ENCODE results near the gene DOCK2.

DOCK2 gene

DNA sequence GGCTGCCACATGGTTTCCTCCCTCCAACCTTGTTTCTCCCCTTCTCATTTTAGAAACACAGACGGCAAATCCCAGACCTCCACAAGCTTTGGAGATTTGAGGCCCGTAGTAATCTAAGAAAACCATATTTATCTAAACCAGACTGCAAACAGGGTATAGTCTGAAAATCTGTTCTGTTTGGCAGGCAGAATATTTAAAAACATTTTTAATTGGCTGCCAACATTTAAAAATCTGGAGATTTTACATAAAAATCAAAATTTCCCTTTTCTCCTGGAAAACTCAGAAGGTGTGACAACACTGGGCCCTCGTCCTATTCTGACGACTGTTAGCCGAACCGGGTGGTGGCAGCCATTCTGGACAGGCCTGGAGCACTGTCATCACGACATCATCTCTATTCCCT, 401.2 kb downstream of the DOCK2 start:
- DNase-seq (ENCODE audit: extremely low read depth, low read depth), result no peak
- TF ChIP-seq, protein P1, sequence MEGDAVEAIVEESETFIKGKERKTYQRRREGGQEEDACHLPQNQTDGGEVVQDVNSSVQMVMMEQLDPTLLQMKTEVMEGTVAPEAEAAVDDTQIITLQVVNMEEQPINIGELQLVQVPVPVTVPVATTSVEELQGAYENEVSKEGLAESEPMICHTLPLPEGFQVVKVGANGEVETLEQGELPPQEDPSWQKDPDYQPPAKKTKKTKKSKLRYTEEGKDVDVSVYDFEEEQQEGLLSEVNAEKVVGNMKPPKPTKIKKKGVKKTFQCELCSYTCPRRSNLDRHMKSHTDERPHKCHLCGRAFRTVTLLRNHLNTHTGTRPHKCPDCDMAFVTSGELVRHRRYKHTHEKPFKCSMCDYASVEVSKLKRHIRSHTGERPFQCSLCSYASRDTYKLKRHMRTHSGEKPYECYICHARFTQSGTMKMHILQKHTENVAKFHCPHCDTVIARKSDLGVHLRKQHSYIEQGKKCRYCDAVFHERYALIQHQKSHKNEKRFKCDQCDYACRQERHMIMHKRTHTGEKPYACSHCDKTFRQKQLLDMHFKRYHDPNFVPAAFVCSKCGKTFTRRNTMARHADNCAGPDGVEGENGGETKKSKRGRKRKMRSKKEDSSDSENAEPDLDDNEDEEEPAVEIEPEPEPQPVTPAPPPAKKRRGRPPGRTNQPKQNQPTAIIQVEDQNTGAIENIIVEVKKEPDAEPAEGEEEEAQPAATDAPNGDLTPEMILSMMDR (IDR thresholded peaks at IDR 0.05; ENCODE audit: low read depth, low read length), result no peak

GRCh38 chr5:170039830-170040229, 402.8 kb downstream of the DOCK2 start:
- TF ChIP-seq, protein P1 (IDR thresholded peaks at IDR 0.05; ENCODE audit: low read depth, low read length), result no peak
- DNase-seq (ENCODE audit: extremely low read depth, low read depth), result no peak

- TF ChIP-seq, protein P1 (IDR thresholded peaks at IDR 0.05; ENCODE audit: low read depth, low read length), result no peak
- DNase-seq (ENCODE audit: extremely low read depth, low read depth), result no peak
Observed at GRCh38 chr5:170046241-170046640, 409.2 kb downstream of the DOCK2 start.

GRCh38 chr5:170049713-170050112, 412.6 kb downstream of the DOCK2 start:
- DNase-seq (ENCODE audit: extremely low read depth, low read depth), result no peak
- TF ChIP-seq, protein P1 (IDR thresholded peaks at IDR 0.05; ENCODE audit: low read depth, low read length), result no peak

DNA sequence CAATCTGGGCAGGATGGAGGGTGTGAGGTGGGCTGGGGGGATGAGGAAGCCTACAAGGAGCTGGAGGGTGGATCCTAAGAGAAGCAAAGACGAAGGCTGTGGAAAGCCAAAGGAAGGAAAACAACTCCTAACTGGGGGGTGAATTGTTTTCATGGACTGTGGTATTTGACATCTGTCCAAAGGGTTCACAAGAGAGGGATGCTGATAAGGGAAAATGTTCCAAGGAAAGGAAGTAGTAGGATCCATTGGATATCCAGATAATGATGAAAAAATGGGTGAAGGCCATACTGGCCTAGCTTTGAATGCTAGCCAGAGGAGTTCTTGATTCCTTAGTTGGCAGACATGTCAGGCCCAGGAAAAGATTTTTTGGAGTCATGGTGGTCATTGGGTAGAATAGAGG, 416.8 kb downstream of the DOCK2 start:
- no peak for DNase-seq (ENCODE audit: extremely low read depth, low read depth)

GRCh38 chr5:170055606-170056005, 418.5 kb downstream of the DOCK2 start:
- TF ChIP-seq, protein P1 (IDR thresholded peaks at IDR 0.05; ENCODE audit: low read depth, low read length), result no peak
- DNase-seq (ENCODE audit: extremely low read depth, low read depth), result no peak

More for the DNA sequence above, 416.8 kb downstream of the DOCK2 start:
- TF ChIP-seq, protein P1 (IDR thresholded peaks at IDR 0.05; ENCODE audit: low read depth, low read length), result no peak

GRCh38 chr5:170056561-170057267, 419.6 kb downstream of the DOCK2 start:
- TF ChIP-seq, protein P1 (IDR thresholded peaks at IDR 0.05; ENCODE audit: low read depth, low read length), result no peak
- no peak for DNase-seq (ENCODE audit: extremely low read depth, low read depth)
